SK-N-SH (cell line): ENCODE results near the gene RBP5.

Experiments
- CHD2 ChIP-seq: fragments of 150-350 bp; IDR thresholded peaks from 2 replicates; pipeline ENCODE4 v1.6.1; 2018; ENCODE audit warnings: low read length; ENCODE audit not compliant: partially characterized antibody
- CTCF ChIP-seq: fragments of 200-600 bp; sonication (generic); IDR thresholded peaks from 2 replicates; pipeline ENCODE4 v1.6.1; 2017; ENCODE audit warnings: antibody characterized with exemption, mild to moderate bottlenecking, moderate library complexity
- EP300 ChIP-seq, 2 experiments: IDR thresholded peaks; 2 replicates each; pipeline versions ENCODE4 v1.4.0 to v1.6.1; 2012; ENCODE audit warnings: borderline replicate concordance in 1 of 2, low read depth in 1 of 2, low read length in 1 of 2
- EZH2phosphoT487 ChIP-seq: fragments of 200-600 bp; sonication (generic); IDR thresholded peaks from 2 replicates; pipeline ENCODE4 v1.6.1; 2017; ENCODE audit warnings: low read depth, mixed run types, mild to moderate bottlenecking, antibody characterized with exemption, moderate library complexity, borderline replicate concordance
- GABPA ChIP-seq: IDR thresholded peaks from 2 replicates; pipeline ENCODE4 v1.4.0; 2012; ENCODE audit warnings: low read depth, mild to moderate bottlenecking
- NRF1 ChIP-seq: IDR thresholded peaks from 2 replicates; pipeline ENCODE4 v1.6.1; 2012; ENCODE audit warnings: low read depth, mild to moderate bottlenecking, low read length
- POLR2AphosphoS5 ChIP-seq: IDR thresholded peaks from 2 replicates; pipeline ENCODE4 v1.6.1; 2012; ENCODE audit warnings: low read depth, low read length
- YY1 ChIP-seq: IDR thresholded peaks from 2 replicates; pipeline ENCODE4 v1.4.0; 2012; ENCODE audit warnings: low read depth, mild to moderate bottlenecking
- TF ChIP-seq, protein P1 (sequence below): IDR thresholded peaks from 2 replicates; pipeline ENCODE4 v1.4.0; 2012; ENCODE audit warnings: low read depth, borderline replicate concordance
- TF ChIP-seq, protein P2 (sequence below): IDR thresholded peaks from 2 replicates; pipeline ENCODE4 v1.4.0; 2012; ENCODE audit warnings: low read depth

GRCh38 chr12:7093486-7093885 is 35.2 kb downstream of the RBP5 start:
- TF ChIP-seq EP300 (IDR thresholded peaks at IDR 0.05; ENCODE audit: borderline replicate concordance in 1 of 2, low read depth in 1 of 2, low read length in 1 of 2) (no peak), POLR2AphosphoS5 (no peak), CHD2 (no peak), GABPA (no peak), CTCF (no peak), YY1 (no peak), NRF1 (no peak), EZH2phosphoT487 (no peak)
- TF ChIP-seq, protein P1, sequence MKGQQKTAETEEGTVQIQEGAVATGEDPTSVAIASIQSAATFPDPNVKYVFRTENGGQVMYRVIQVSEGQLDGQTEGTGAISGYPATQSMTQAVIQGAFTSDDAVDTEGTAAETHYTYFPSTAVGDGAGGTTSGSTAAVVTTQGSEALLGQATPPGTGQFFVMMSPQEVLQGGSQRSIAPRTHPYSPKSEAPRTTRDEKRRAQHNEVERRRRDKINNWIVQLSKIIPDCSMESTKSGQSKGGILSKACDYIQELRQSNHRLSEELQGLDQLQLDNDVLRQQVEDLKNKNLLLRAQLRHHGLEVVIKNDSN: no peak
- TF ChIP-seq, protein P2, sequence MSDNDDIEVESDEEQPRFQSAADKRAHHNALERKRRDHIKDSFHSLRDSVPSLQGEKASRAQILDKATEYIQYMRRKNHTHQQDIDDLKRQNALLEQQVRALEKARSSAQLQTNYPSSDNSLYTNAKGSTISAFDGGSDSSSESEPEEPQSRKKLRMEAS: no peak
